HFF-Myc (cell line): ENCODE data around the gene RNU6-9.
"Not testable (repeated sequence)": the region's sequence is repeated elsewhere in the genome, so short reads cannot be mapped to it uniquely, and the experiment has no call there.

ENCODE experiments used
- DNase-seq: peaks from one replicate; pipeline ENCODE4 v3.0.0-alpha.2; 2011; ENCODE audit warnings: low read depth; ENCODE audit errors: extremely low read depth
- H3K4me3 ChIP-seq: replicated peaks from 2 replicates; pipeline ENCODE4 v1.5.1; 2011; ENCODE audit warnings: low read depth, mild to moderate bottlenecking, control low read depth, low read length
- TF ChIP-seq, protein P1 (sequence below): IDR thresholded peaks from 2 replicates; pipeline ENCODE4 v1.5.1; 2012; ENCODE audit warnings: mild to moderate bottlenecking, low read depth, low read length, control low read depth; ENCODE audit errors: missing control alignments

The RNU6-9 gene

DNA sequence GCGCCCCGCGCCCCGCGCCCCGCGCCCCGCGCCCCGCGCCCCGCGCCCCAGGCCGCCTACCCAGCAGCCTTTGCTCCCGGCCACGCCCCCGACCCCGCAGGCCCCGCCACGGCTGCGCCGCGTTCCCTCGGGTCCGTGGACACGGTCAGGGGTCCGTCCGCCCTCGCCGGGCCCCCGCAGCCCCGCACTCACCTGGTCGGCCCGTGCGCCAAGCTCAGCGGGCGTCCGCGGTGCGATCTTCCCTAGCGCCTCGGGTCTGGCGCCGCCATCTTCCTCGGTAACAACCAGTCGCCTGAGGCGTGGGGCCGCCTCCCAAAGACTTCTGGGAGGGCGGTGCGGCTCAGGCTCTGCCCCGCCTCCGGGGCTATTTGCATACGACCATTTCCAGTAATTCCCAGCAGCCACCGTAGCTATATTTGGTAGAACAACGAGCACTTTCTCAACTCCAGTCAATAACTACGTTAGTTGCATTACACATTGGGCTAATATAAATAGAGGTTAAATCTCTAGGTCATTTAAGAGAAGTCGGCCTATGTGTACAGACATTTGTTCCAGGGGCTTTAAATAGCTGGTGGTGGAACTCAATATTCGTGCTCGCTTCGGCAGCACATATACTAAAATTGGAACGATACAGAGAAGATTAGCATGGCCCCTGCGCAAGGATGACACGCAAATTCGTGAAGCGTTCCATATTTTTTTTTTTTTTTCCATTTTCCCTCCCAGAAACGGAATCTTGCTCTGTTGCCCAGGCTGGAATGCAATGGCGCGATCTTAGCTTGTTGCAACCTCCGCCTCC, at the start of gene RNU6-9, which contains the start of gene MED16:
Gene RNU6-9 (plus strand): TSS at position 591 of the 796 bp plus-strand sequence.
Gene MED16 (minus strand): TSS at position 294 of the 796 bp plus-strand sequence. CDS start 2,056 bp downstream, outside the sequence.
- TF ChIP-seq, protein P1, sequence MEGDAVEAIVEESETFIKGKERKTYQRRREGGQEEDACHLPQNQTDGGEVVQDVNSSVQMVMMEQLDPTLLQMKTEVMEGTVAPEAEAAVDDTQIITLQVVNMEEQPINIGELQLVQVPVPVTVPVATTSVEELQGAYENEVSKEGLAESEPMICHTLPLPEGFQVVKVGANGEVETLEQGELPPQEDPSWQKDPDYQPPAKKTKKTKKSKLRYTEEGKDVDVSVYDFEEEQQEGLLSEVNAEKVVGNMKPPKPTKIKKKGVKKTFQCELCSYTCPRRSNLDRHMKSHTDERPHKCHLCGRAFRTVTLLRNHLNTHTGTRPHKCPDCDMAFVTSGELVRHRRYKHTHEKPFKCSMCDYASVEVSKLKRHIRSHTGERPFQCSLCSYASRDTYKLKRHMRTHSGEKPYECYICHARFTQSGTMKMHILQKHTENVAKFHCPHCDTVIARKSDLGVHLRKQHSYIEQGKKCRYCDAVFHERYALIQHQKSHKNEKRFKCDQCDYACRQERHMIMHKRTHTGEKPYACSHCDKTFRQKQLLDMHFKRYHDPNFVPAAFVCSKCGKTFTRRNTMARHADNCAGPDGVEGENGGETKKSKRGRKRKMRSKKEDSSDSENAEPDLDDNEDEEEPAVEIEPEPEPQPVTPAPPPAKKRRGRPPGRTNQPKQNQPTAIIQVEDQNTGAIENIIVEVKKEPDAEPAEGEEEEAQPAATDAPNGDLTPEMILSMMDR = no peak
- DNase-seq = peak; percentile 75
- peak within 1 kb of the TSS; percentile 66 for H3K4me3 ChIP-seq

DNA sequence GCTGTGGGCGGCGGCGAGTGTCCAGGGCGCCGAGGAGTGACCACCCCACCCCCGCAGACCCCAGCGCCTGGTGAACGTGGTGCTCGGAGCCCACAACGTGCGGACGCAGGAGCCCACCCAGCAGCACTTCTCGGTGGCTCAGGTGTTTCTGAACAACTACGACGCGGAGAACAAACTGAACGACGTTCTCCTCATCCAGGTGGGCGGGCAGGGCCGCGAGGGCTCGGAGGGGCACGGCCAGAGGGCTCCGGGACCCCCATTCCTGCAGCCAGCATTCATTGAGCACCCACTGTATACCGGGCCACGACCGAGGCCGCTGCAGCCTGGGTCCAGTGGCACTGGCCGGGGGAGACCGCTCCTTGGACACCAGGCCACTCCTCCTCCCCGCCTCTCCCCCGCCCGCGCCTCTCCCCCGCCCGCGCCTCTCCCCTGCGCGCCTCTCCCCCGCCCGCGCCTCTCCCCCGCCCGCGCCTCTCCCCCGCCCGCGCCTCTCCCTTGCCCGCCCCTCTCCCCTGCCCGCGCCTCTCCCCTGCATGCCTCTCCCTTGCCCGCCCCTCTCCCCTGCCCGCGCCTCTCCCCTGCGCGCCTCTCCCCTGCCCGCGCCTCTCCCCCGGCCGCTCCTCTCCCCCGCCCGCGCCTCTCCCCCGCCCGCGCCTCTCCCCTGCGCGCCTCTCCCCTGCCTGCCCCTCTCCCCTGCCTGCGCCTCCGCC, 49.3 kb upstream of the RNU6-9 start:
- no peak for DNase-seq
- TF ChIP-seq, protein P1 = no peak
- H3K4me3 ChIP-seq = no peak overlapping the region

DNA sequence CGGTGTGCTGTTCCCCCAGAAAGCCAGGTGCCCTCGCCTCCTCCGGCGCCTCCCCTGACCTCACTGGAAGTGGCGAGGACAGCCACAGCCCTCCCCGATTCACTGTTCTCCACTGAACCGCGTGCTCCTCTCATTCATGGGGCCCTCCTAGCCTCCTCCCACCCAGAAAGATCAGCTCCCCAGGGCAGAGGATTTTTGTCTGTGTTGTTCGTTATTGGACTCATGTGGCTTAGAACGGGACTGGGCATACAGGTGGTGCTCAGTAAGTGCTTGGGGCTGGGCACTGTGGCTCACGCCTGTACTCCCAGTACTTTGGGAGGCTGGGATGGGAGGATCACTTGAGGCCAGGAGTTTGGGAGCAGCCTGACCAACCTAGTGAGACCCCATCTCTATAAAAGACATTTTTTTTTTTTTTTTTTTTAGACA, 48.7 kb upstream of the RNU6-9 start:
- DNase-seq = no peak
- TF ChIP-seq, protein P1 = no peak
- H3K4me3 ChIP-seq = no peak overlapping the region

DNA sequence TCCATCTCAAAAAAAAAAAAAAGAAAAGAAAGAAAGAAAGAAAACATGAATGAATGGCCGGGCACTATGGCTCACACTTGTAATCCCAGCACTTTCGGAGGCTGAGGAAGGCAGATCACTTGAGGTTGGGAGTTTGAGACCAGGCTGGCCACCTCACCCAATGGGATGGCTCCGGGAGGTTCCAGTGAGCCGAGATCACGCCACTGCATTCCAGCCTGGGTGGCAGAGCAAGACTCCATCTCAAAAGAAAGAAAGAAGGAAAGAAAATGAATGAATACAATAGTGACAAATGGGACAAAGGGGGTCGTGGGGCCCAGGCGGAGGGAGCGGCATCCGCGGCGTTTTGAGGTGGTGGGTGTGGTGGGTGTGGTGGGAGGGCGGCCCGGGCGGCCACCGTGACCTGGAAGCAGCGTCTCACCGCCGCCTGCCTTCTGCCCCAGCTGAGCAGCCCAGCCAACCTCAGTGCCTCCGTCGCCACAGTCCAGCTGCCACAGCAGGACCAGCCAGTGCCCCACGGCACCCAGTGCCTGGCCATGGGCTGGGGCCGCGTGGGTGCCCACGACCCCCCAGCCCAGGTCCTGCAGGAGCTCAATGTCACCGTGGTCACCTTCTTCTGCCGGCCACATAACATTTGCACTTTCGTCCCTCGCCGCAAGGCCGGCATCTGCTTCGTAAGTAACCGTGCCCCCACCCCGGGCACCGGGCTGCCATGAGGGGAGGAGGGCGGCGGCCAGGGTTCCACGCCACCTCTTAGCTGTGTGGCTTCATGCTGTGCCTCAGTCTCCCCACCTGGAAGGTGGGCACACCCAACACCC, 47.4 kb upstream of the RNU6-9 start:
- no peak overlapping the region for H3K4me3 ChIP-seq
- no peak for DNase-seq
- TF ChIP-seq, protein P1 = no peak

DNA sequence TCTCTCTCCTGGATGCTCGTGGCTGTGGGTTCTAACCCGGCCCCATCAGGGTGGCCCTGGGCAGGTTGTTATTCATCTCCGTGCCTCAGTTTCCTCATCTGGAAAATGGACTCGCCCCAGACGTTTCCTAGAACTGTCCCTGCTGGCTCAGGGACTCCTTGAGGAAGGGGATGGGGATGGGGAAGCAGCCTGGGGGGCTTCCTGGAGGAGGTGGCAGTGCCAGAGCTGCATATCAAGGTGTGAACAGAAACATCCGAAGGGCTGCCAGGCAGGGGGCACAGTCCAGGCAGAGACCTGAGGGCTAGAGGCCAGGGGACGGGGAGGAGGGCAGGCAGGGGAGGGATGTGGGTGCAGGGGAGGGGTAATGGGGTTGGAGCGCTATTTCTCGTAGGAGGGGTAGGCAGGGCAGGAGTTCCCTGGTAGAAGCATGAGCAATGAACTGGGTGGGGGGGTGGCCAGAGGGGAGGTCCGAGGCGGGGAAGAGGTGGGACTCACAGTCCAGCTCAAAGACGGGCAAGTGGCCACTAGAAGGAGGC, 44.8 kb upstream of the RNU6-9 start:
- no peak for DNase-seq
- TF ChIP-seq, protein P1 = no peak
- H3K4me3 ChIP-seq = no peak overlapping the region

DNA sequence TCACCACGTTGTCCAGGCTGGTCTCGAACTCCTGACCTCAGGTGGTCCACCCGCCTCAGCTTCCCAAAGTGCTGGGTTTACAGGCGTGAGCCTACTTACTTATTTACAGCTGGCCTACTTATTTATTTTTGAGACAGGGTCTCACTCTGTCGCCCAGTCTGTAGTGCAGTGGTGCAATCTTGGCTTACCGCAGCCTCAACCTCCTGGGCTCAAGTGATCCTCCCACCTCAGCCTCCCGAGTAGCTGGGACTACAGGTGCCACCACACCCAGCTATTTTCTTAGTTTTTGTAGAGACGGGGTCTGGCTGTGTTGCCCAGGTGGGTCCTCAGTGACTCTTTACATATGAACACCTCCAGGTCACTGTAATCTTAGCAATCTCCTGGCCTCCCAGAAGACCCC, 44.1 kb upstream of the RNU6-9 start:
- DNase-seq, H3K4me3 ChIP-seq: not testable (repeated sequence)
